Activated naive CD8-positive, alpha-beta T cell treated with anti-CD3 and anti-CD28 coated beads for 36 hours (primary cell): ENCODE measurements around the gene TMEM200C. TPM values are rescaled to one million over a fixed set of nuclear protein-coding genes. Genes with fewer than 3 reads are reported as not detected.
"Not testable (repeated sequence)": the region's sequence is repeated elsewhere in the genome, so short reads cannot be mapped to it uniquely, and the experiment has no call there.

Experiments used
- DNase-seq: peaks from one replicate; pipeline ENCODE4 v3.0.0; 2021
- H3K27ac Mint-ChIP-seq: one replicate; pipeline ENCODE4 v1.8.0; 2022; ENCODE audit warnings: mild to moderate bottlenecking, moderate library complexity, mixed read lengths
- H3K27me3 Mint-ChIP-seq: one replicate; pipeline ENCODE4 v1.8.0; 2022; ENCODE audit warnings: mild to moderate bottlenecking, mixed read lengths
- H3K36me3 Mint-ChIP-seq: one replicate; pipeline ENCODE4 v1.8.0; 2021; ENCODE audit warnings: mild to moderate bottlenecking, mixed read lengths
- H3K4me1 Mint-ChIP-seq: one replicate; pipeline ENCODE4 v1.8.0; 2021; ENCODE audit warnings: mixed read lengths
- H3K4me3 Mint-ChIP-seq: one replicate; pipeline ENCODE4 v1.8.0; 2022; ENCODE audit warnings: mild to moderate bottlenecking, moderate library complexity, mixed read lengths
- H3K9me3 Mint-ChIP-seq: one replicate; pipeline ENCODE4 v1.8.0; 2022; ENCODE audit warnings: mixed read lengths
- total RNA-seq, 2 experiments: library from RNA; stranded (reverse); gene quantifications; one replicate each; pipeline ENCODE4 v1.2.3, GENCODE V29; 2021

The TMEM200C gene
- total RNA-seq, 2 experiments from 2014 or later, result not detected

DNA sequence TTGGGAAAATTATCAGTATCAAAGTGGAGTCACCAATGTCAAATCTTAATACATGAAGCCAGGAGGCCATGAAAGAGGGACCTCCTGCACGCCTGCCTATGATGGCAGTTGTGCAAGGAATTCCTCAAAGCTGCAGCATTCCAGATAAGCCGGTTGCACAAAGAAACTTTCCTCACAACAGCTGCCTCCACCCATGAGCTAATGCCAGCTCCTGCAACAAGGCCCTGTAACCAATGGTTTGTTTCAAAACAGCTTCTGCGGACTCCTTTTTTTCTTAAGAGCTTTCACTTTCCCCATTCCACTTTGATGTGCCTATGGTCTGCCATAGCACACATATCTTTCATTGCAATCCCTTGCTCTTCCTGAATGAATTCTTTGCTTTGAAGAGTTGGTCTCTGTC lies 22.4 kb downstream of the TMEM200C start:
- no peak for DNase-seq
- Mint-ChIP-seq H3K27ac (no peak overlapping the region), H3K27me3 (peaks cover 7% of the 10 kb centered on the region), H3K36me3 (no peaks in the 10 kb centered on the region), H3K9me3 (no peaks in the 10 kb centered on the region), H3K4me3 (no peak overlapping the region), H3K4me1 (no peaks in the 10 kb centered on the region)

GRCh38 chr18:5871426-5871825 lies 23.9 kb downstream of the TMEM200C start:
- H3K27me3 Mint-ChIP-seq, result peaks cover 11% of the 10 kb centered on the region
- DNase-seq, result no peak
- H3K4me3 Mint-ChIP-seq, result no peak overlapping the region
- no peak overlapping the region for H3K27ac Mint-ChIP-seq
- H3K36me3 Mint-ChIP-seq, result no peaks in the 10 kb centered on the region
- H3K9me3 Mint-ChIP-seq, result no peaks in the 10 kb centered on the region
- no peaks in the 10 kb centered on the region for H3K4me1 Mint-ChIP-seq

DNA sequence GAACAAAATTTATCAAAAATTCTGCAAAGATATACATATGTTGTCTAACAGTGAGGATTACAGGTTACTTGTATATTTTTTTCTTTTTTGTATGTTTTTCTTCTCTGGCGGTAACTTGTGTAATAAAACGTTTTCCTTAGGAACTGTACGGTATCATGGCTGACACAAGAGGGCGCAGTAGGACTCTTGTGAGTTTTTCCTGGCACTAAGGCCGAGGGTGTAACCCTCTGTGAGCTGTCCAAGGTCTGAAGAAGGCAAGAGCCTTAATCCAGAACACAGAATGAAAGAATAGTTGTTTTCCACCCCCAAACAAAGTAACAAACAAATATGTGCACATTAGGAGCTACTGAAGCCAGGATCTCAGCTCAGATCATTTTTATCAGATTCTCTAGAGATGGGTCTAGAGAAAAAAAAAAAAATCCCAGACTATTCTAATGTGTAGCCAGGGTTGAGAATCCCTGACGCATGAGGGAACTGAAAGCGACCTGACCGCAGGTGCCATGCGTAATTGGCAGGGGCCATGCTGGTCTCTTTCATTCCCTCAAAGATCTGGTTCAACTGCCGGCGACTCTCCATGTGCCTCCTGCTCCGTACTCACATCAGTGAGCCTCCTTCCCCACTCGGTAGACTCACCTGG lies 27.0 kb downstream of the TMEM200C start:
- DNase-seq, result peak; percentile 26
- H3K36me3 Mint-ChIP-seq, result no peaks in the 10 kb centered on the region
- H3K27me3 Mint-ChIP-seq, result peaks cover 15% of the 10 kb centered on the region
- H3K4me1 Mint-ChIP-seq, result no peaks in the 10 kb centered on the region
- H3K9me3 Mint-ChIP-seq, result no peaks in the 10 kb centered on the region
- no peak overlapping the region for H3K4me3 Mint-ChIP-seq
- no peak overlapping the region for H3K27ac Mint-ChIP-seq

- Mint-ChIP-seq H3K9me3 (peaks cover 3% of the 10 kb centered on the region), H3K27me3 (peaks cover 24% of the 10 kb centered on the region), H3K4me3 (no peak overlapping the region), H3K4me1 (no peaks in the 10 kb centered on the region), H3K36me3 (peaks cover 2% of the 10 kb centered on the region), H3K27ac (no peak overlapping the region)
- no peak for DNase-seq
Observed at GRCh38 chr18:5865521-5865920, 29.8 kb downstream of the TMEM200C start.

DNA sequence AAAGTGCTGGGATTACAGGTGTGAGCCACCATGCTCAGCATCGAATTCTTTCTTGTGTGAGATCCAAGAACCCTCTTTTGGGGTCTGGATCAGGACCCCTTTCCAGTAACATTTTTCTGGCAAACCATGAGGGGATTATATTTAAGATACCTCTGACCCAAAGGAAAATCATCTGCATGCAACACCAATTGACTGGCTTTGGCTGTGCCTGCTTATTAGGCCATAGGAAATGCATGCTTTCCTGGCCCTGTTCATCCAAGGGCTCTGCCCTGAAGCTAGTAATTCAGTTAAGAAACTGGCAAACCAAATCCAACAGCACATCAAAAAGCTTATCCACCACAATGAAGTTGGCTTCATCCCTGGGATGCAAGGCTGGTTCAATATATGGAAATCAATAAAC lies 33.2 kb downstream of the TMEM200C start:
- not testable (repeated sequence) for DNase-seq, H3K4me1 Mint-ChIP-seq, H3K27ac Mint-ChIP-seq, H3K9me3 Mint-ChIP-seq, H3K4me3 Mint-ChIP-seq, H3K36me3 Mint-ChIP-seq
- H3K27me3 Mint-ChIP-seq, result peaks cover 25% of the 10 kb centered on the region

- no peaks in the 10 kb centered on the region for H3K9me3 Mint-ChIP-seq
- peaks cover 2% of the 10 kb centered on the region for H3K36me3 Mint-ChIP-seq
- no peak overlapping the region for H3K27ac Mint-ChIP-seq
- no peaks in the 10 kb centered on the region for H3K4me1 Mint-ChIP-seq
- H3K27me3 Mint-ChIP-seq, result peaks cover 31% of the 10 kb centered on the region
- H3K4me3 Mint-ChIP-seq, result no peak overlapping the region
- DNase-seq, result no peak
Observed at GRCh38 chr18:5857180-5857579, 38.1 kb downstream of the TMEM200C start.

DNA sequence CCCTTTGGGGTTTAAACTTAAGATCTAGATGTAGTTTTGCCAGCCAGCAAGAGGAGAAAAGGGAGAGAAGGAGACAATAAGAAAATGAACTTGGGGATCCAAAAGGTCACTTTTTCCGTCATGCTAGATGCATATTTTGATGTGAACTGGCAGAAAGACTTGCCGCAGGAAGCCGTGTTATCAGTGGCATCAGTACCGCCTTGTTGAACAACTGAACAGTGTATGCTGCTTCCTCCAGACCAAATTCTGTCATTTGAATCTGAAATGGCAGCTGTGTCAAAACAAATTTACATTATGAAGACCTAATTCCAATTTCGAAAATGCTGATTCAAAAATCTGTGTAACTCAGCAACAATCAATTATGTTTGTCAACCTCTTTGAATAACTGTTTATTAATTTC lies 42.1 kb downstream of the TMEM200C start:
- Mint-ChIP-seq H3K4me1 (no peaks in the 10 kb centered on the region), H3K36me3 (no peaks in the 10 kb centered on the region), H3K27me3 (peaks cover 35% of the 10 kb centered on the region), H3K9me3 (no peaks in the 10 kb centered on the region), H3K27ac (no peak overlapping the region), H3K4me3 (no peak overlapping the region)
- DNase-seq, result no peak

DNA sequence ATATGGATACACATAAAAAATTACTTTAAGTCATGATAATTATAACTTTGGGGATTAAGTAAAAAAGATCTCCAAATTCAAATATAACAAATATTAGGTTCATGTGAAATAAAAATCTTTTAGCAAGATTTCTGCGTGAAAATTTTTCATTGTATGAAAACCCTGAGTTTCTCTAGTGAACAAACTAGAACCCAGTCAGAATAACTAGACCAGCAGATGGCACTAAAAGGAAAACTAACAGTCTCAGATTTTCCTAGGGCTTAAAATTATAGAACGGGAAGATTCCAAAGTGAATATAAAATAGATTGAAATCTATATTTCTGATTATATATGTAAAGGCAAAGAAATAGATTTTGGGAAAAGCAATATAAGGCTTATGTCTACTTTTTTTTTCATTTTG lies 43.3 kb downstream of the TMEM200C start:
- DNase-seq, result no peak
- no peak overlapping the region for H3K27ac Mint-ChIP-seq
- no peaks in the 10 kb centered on the region for H3K9me3 Mint-ChIP-seq
- peaks cover 39% of the 10 kb centered on the region for H3K27me3 Mint-ChIP-seq
- H3K4me3 Mint-ChIP-seq, result no peak overlapping the region
- no peaks in the 10 kb centered on the region for H3K4me1 Mint-ChIP-seq
- H3K36me3 Mint-ChIP-seq, result no peaks in the 10 kb centered on the region

GRCh38 chr18:5842653-5843052 lies 52.7 kb downstream of the TMEM200C start:
- H3K9me3 Mint-ChIP-seq, result no peaks in the 10 kb centered on the region
- H3K27ac Mint-ChIP-seq, result no peak overlapping the region

DNA sequence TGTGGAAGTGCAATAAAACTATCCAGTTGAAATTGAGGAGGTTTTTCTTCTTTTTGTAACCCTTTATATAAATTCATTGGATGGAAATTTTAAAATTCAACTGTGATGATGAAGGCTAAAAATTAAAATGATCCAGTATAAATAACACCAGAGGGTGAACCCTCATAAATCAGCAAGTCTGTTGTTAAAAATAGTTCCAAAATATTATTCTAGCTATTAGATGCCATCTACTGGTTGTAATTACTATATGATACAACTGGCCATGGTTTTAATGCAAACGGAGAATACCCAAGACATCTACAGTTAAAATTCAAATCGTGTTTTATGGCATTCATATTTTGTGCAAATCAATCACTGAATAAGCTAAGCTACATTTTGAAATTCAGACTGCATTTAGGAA lies 53.8 kb downstream of the TMEM200C start:
- no peaks in the 10 kb centered on the region for H3K9me3 Mint-ChIP-seq

More at GRCh38 chr18:5842653-5843052, 52.7 kb downstream of the TMEM200C start:
- no peaks in the 10 kb centered on the region for H3K36me3 Mint-ChIP-seq
- H3K27me3 Mint-ChIP-seq, result peaks cover 25% of the 10 kb centered on the region
- H3K4me3 Mint-ChIP-seq, result no peak overlapping the region
- no peak for DNase-seq
- no peaks in the 10 kb centered on the region for H3K4me1 Mint-ChIP-seq

GRCh38 chr18:5840547-5840946 lies 54.8 kb downstream of the TMEM200C start:
- Mint-ChIP-seq H3K27ac (no peak overlapping the region), H3K4me1 (no peaks in the 10 kb centered on the region), H3K27me3 (peaks cover 19% of the 10 kb centered on the region), H3K36me3 (no peaks in the 10 kb centered on the region), H3K9me3 (no peaks in the 10 kb centered on the region), H3K4me3 (no peak overlapping the region)
- DNase-seq, result no peak

More for the DNA sequence above, 53.8 kb downstream of the TMEM200C start:
- H3K4me1 Mint-ChIP-seq, result no peaks in the 10 kb centered on the region
- H3K27me3 Mint-ChIP-seq, result peaks cover 19% of the 10 kb centered on the region
- H3K36me3 Mint-ChIP-seq, result no peaks in the 10 kb centered on the region
- H3K4me3 Mint-ChIP-seq, result no peak overlapping the region
- DNase-seq, result no peak
- no peak overlapping the region for H3K27ac Mint-ChIP-seq

DNA sequence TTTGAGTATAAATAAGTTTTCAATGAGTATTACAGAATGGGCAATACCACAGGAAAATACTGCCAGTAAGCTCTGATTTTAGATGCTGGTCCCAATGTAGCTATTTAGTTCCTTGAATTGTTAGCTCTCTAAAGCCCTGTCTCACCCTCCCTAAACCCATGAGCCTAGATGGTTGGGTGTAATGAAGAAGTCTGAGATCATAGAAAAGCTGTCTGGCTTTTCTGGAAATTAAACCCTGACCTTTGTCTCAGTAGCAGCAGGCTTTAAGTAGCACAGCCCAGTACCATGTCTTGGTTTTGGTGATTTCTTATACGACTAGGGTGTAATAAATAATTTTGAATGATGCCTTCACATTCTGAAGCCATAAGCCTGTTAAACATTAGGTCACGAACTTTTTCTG lies 55.3 kb downstream of the TMEM200C start:
- no peak overlapping the region for H3K4me3 Mint-ChIP-seq
- no peaks in the 10 kb centered on the region for H3K4me1 Mint-ChIP-seq
- H3K27me3 Mint-ChIP-seq, result peaks cover 18% of the 10 kb centered on the region
- H3K27ac Mint-ChIP-seq, result no peak overlapping the region
- H3K9me3 Mint-ChIP-seq, result no peaks in the 10 kb centered on the region
- DNase-seq, result no peak
- H3K36me3 Mint-ChIP-seq, result no peaks in the 10 kb centered on the region

GRCh38 chr18:5839102-5839501 lies 56.2 kb downstream of the TMEM200C start:
- no peaks in the 10 kb centered on the region for H3K4me1 Mint-ChIP-seq
- H3K27ac Mint-ChIP-seq, result no peak overlapping the region
- no peak overlapping the region for H3K4me3 Mint-ChIP-seq
- peaks cover 15% of the 10 kb centered on the region for H3K27me3 Mint-ChIP-seq
- no peaks in the 10 kb centered on the region for H3K9me3 Mint-ChIP-seq
- H3K36me3 Mint-ChIP-seq, result no peaks in the 10 kb centered on the region
- no peak for DNase-seq
